ENCODE measurements around the gene UBE2H.
"Not testable (repeated sequence)": the region's sequence is repeated elsewhere in the genome, so short reads cannot be mapped to it uniquely, and the experiment has no call there.

The UBE2H gene

DNA sequence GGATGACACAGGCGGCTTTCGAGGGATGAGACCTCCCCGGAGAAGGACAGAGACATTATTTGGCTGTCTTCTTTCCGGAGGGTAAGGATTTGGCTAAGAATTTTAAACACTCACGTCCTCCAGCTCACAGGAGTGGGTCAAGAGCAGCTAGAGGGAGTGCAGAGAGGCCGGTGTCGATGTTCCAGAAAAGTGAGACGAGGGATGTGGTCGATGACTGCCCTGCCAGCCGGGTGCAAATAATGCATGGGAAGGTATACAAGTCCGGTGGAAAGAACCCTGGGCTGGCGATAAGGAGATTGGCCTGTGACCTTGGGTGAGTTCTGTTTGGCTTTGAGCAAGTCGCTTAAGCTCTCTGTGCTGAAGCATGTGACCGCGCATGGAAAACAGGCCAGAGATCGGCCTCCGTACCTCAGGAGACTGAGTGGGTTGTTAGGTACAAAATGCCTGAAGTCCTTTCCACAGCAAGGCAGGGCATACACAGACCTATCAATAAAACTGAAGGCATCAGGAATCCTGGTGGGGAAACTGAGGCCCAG lies 149.1 kb downstream of the UBE2H start:
- Histone ChIP-seq H3K27me3 (ENCODE audit: control insufficient read depth, insufficient read depth, low read length, poor library complexity, severe bottlenecking) (no peaks in the 10 kb centered on the region), H3K27ac (ENCODE audit: insufficient read depth, low read depth, low read length, poor library complexity, severe bottlenecking) (no peak overlapping the region), H3K9me3 (ENCODE audit: control insufficient read depth, low read length) (no peaks in the 10 kb centered on the region), H3K4me3 (ENCODE audit: insufficient read depth, low read depth, low read length) (no peak overlapping the region), H3K4me1 (ENCODE audit: control insufficient read depth, insufficient read depth, low read length) (peaks cover 10% of the 10 kb centered on the region), H3K36me3 (ENCODE audit: control insufficient read depth, insufficient read depth, low read length) (no peaks in the 10 kb centered on the region)
- 94 to 95% methylated on average over 17 of the region's 17 CpGs for WGBS, 2 experiments

DNA sequence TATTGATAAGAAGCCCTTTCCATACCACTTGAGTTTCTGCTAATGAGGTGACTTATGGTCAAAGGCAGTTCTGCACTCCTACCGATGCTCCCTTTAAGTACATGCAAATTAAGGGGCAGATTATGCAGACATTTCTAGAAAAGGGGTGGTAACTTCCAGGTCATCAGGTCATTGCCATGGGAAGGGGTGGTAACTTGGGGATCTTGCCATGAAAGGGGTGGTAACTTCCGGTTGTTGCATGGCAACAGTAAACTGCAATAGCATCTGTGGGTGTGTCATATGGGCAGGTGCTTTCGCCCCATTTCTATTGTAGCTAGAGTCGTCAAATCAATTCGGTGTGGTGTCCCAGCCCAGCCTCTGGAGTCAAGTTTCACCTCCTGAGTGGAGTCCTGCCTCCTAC lies 150.9 kb downstream of the UBE2H start:
- Histone ChIP-seq H3K36me3 (ENCODE audit: control insufficient read depth, insufficient read depth, low read length) (no peaks in the 10 kb centered on the region), H3K4me1 (ENCODE audit: control insufficient read depth, insufficient read depth, low read length) (peaks cover 13% of the 10 kb centered on the region), H3K9me3 (ENCODE audit: control insufficient read depth, low read length) (no peaks in the 10 kb centered on the region), H3K27me3 (ENCODE audit: control insufficient read depth, insufficient read depth, low read length, poor library complexity, severe bottlenecking) (no peaks in the 10 kb centered on the region), H3K4me3 (ENCODE audit: insufficient read depth, low read depth, low read length) (no peak overlapping the region), H3K27ac (ENCODE audit: insufficient read depth, low read depth, low read length, poor library complexity, severe bottlenecking) (no peak overlapping the region)
- 73 to 75% methylated on average over 5 of the region's 5 CpGs for WGBS, 2 experiments

DNA sequence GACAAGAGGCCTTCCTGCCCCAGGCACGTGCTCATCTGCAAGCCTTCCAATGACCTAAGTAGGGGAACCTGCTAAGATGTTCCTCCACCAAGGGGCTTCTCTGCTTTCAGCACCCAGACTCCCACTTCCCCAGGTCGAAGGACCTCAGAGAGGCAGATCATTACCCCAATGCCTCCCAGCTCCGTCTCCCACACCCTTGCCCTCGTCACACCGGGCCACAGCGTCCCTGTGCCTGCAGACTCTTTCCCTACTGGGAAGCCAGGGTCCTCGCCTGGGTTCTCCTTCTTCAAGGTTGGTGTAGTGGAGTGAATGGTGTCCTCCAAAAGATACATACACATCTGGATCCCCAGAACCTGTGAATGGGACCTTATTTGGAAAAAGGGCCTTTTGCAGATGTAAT lies 151.9 kb downstream of the UBE2H start:
- H3K4me3 ChIP-seq (ENCODE audit: insufficient read depth, low read depth, low read length) = no peak overlapping the region
- WGBS, 2 experiments = 90% methylated on average over 7 of the region's 7 CpGs
- H3K9me3 ChIP-seq (ENCODE audit: control insufficient read depth, low read length) = no peaks in the 10 kb centered on the region
- H3K36me3 ChIP-seq (ENCODE audit: control insufficient read depth, insufficient read depth, low read length) = no peaks in the 10 kb centered on the region
- H3K27ac ChIP-seq (ENCODE audit: insufficient read depth, low read depth, low read length, poor library complexity, severe bottlenecking) = no peak overlapping the region
- H3K27me3 ChIP-seq (ENCODE audit: control insufficient read depth, insufficient read depth, low read length, poor library complexity, severe bottlenecking) = no peaks in the 10 kb centered on the region
- H3K4me1 ChIP-seq (ENCODE audit: control insufficient read depth, insufficient read depth, low read length) = peaks cover 13% of the 10 kb centered on the region

DNA sequence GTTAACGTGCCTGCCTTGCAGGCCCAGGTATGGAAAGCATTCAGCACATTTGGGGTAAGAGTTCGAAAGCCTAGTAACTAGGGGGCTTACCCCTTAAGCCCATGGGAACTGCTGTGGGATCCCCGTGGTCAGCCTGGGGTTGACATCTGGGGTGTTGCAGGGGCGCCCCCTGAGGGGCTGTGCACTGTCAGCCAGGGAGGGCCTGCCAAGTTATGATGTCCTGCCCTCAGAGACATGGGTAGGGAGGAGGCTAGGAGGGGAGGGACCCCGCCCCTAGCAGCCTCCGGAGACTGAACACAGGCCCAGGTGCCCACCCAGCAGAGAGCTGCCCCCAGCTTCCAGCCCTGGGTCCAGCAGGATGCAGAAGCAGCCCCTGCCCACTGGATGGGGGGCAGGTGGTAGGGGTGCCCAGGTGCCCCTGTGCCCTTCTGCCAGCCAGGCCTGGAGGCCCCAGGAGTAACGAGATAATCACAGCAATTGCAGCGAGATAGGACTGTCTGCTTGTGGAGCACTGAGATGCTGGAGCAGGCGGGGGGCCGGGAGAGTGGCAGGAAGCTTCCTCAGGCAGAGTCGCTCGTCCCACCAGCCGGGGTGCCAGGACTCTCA lies 153.3 kb downstream of the UBE2H start:
- Histone ChIP-seq H3K9me3 (ENCODE audit: control insufficient read depth, low read length) (no peaks in the 10 kb centered on the region), H3K27me3 (ENCODE audit: control insufficient read depth, insufficient read depth, low read length, poor library complexity, severe bottlenecking) (no peaks in the 10 kb centered on the region), H3K36me3 (ENCODE audit: control insufficient read depth, insufficient read depth, low read length) (no peaks in the 10 kb centered on the region), H3K4me3 (ENCODE audit: insufficient read depth, low read depth, low read length) (no peak overlapping the region), H3K27ac (ENCODE audit: insufficient read depth, low read depth, low read length, poor library complexity, severe bottlenecking) (no peak overlapping the region), H3K4me1 (ENCODE audit: control insufficient read depth, insufficient read depth, low read length) (peaks cover 9% of the 10 kb centered on the region)
- 87 to 90% methylated on average over 13 of the region's 13 CpGs for WGBS, 2 experiments

DNA sequence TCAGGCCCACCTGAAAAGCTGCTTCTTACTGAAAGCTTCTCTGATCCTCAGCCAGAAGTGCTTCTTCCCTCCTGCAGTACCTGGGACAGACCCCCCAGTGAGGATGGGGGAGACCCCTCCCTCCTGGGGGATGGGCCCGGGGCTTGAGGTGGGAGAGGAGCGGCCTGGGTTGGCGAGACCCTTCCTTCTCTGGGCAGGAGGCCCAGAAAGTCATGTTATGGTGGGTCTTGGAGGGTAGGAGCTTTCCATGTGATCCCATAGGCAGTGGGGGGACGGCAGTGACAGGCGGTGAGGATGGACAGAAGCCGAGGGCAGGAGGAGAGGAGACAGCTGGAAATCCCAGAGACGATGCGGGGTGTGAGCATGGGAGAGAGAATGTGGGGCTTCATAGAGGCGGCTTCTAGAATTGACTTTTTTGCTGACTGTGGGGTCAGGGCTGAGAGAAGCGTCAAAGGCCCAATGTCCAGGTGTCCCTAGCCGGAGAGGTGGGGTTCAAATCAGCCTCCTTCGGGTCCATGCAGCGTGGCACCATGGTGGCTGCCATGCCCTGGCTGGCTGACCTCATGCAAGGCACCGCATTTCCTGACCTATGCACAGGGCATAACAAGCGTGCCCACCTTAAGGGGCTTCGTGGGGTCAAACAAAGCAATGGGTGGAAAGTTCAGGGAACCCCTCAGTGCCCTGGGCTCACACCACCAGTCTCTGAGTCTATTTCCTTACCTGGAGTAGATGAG lies 154.0 kb downstream of the UBE2H start:
- Histone ChIP-seq H3K4me3 (ENCODE audit: insufficient read depth, low read depth, low read length) (no peak overlapping the region), H3K9me3 (ENCODE audit: control insufficient read depth, low read length) (no peaks in the 10 kb centered on the region), H3K36me3 (ENCODE audit: control insufficient read depth, insufficient read depth, low read length) (no peaks in the 10 kb centered on the region), H3K27ac (ENCODE audit: insufficient read depth, low read depth, low read length, poor library complexity, severe bottlenecking) (no peak overlapping the region), H3K27me3 (ENCODE audit: control insufficient read depth, insufficient read depth, low read length, poor library complexity, severe bottlenecking) (no peaks in the 10 kb centered on the region), H3K4me1 (ENCODE audit: control insufficient read depth, insufficient read depth, low read length) (peaks cover 3% of the 10 kb centered on the region)
- 91 to 94% methylated on average over 16 of the region's 16 CpGs for WGBS, 2 experiments

DNA sequence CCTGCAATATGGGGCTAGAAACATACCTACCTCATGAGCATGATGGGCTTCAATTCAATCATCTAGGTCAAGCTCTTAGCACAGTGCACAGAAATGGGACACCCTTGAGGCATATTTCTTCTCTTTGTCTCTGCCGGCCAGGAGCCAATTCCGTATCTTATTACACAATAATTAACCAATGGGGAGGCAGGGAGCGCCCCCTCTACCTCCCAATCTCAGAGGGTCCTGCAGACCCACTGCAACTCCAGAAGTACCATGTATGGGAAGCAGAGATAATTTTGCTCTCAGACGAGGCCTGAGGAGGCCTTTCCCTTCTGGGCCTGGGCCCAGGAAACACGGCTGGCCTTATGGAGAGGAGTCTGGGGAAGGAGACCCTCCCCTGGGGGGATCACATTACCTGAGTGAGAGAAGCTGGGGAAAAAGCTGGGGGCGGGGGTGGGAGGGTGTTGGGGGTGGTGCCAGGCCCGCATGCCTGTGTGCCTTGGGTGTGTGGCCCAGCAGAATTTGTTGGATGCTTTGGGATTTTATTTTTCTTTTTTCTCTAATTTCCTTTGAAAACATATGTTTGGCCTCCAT lies 155.5 kb downstream of the UBE2H start:
- Histone ChIP-seq H3K4me3 (ENCODE audit: insufficient read depth, low read depth, low read length) (no peak overlapping the region), H3K27ac (ENCODE audit: insufficient read depth, low read depth, low read length, poor library complexity, severe bottlenecking) (no peak overlapping the region), H3K4me1 (ENCODE audit: control insufficient read depth, insufficient read depth, low read length) (peaks cover 3% of the 10 kb centered on the region), H3K36me3 (ENCODE audit: control insufficient read depth, insufficient read depth, low read length) (no peaks in the 10 kb centered on the region), H3K9me3 (ENCODE audit: control insufficient read depth, low read length) (no peaks in the 10 kb centered on the region), H3K27me3 (ENCODE audit: control insufficient read depth, insufficient read depth, low read length, poor library complexity, severe bottlenecking) (no peaks in the 10 kb centered on the region)
- 60 to 66% methylated on average over 7 of the region's 7 CpGs for WGBS, 2 experiments

DNA sequence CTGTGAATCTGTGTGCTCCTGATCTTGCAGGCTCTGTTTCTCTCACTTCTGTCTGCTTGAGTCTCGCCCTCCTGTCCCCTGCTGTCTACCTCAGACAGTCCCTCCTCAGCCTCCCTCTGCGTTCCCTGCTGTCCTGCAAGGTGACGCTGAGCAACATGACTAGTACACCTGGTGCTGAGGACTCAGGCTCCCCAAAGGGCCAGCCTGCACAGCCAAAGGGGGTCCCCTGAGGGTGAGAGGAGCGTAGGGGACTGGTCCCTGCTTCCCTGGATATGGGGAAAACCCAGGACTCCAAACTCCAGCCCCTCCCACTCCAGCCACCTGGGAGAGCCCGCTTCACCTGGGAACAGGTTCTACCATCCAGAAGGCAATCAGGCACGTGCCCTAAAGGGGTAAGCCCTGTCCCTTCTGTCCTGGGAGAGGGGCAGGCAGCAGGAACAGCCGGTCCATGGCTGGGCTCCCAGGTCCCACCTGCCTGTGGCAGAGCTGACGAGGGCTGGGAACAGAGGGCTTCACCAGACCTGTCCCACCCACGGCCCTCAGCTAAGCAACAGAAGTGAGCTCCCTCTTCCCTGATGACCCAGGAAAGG lies 156.5 kb downstream of the UBE2H start:
- no peaks in the 10 kb centered on the region for H3K27me3 ChIP-seq (ENCODE audit: control insufficient read depth, insufficient read depth, low read length, poor library complexity, severe bottlenecking)
- H3K27ac ChIP-seq (ENCODE audit: insufficient read depth, low read depth, low read length, poor library complexity, severe bottlenecking) = no peak overlapping the region
- no peaks in the 10 kb centered on the region for H3K36me3 ChIP-seq (ENCODE audit: control insufficient read depth, insufficient read depth, low read length)
- H3K9me3 ChIP-seq (ENCODE audit: control insufficient read depth, low read length) = no peaks in the 10 kb centered on the region
- peaks cover 3% of the 10 kb centered on the region for H3K4me1 ChIP-seq (ENCODE audit: control insufficient read depth, insufficient read depth, low read length)
- WGBS, 2 experiments = 87 to 93% methylated on average over 9 of the region's 9 CpGs
- no peak overlapping the region for H3K4me3 ChIP-seq (ENCODE audit: insufficient read depth, low read depth, low read length)

DNA sequence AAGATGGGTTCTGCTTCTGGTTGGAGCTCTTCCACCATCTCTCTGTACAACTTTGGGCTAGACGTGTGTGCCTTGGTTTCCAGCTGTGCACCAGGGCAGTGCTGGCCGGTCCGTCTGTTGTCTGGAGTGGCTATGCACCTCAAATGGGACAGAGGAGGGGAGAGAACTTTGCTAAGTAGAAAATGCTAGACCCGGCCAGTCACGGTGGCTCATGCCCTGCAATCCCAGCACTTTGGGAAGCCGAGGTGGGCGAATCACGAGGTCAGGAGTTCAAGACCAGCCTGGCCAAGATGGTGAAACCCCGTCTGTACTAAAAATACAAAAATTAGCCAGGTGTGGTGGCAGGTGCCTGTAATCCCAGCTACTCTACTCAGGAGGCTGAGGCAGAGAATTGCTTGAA lies 158.3 kb downstream of the UBE2H start:
- not testable (repeated sequence) for H3K4me3 ChIP-seq (ENCODE audit: insufficient read depth, low read depth, low read length); H3K27ac ChIP-seq (ENCODE audit: insufficient read depth, low read depth, low read length, poor library complexity, severe bottlenecking); H3K36me3 ChIP-seq (ENCODE audit: control insufficient read depth, insufficient read depth, low read length); H3K4me1 ChIP-seq (ENCODE audit: control insufficient read depth, insufficient read depth, low read length); H3K9me3 ChIP-seq (ENCODE audit: control insufficient read depth, low read length)
- 89 to 93% methylated on average over 9 of the region's 9 CpGs for WGBS, 2 experiments
- peaks cover 13% of the 10 kb centered on the region for H3K27me3 ChIP-seq (ENCODE audit: control insufficient read depth, insufficient read depth, low read length, poor library complexity, severe bottlenecking)

DNA sequence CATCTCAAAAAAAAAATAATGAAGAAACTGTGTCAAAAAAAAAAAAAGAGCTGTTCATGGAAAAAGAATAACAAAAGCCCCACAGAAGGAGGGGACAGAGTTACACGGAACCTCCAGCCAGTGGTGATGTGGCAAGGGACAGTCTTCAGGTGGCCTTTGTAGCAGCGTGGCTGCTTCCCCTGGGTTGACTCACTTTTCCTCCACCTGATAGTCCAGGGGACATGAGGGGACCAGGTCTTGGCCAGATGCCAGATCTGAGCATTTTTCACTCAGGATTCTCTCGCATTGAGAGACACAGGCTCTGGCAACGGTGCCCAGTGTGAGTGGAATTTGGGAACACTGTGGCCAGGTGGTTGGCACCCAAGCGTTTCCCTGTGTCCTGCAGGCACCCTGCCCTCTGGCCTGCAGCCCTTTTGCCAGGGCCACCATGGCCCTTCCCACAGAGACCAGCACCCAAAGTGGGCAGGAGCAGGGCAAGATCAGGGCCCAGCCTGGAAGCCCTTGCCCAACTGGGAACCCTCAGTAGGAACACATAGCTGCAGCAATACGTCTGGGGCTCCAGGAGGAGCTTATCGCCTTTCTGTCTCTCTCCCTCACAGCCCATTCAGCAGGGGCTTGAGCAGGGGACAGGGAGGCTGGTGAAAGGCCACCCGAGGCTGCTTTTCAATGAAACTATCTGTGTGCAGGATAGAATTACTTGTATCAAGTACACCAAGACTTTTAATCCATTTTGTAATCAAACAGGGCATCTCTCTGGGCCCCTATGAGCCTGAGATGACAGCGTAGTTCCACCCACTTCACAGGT lies 159.1 kb downstream of the UBE2H start:
- peaks cover 3% of the 10 kb centered on the region for H3K4me1 ChIP-seq (ENCODE audit: control insufficient read depth, insufficient read depth, low read length)
- H3K27ac ChIP-seq (ENCODE audit: insufficient read depth, low read depth, low read length, poor library complexity, severe bottlenecking) = no peak overlapping the region
- peaks cover 21% of the 10 kb centered on the region for H3K27me3 ChIP-seq (ENCODE audit: control insufficient read depth, insufficient read depth, low read length, poor library complexity, severe bottlenecking)
- no peaks in the 10 kb centered on the region for H3K9me3 ChIP-seq (ENCODE audit: control insufficient read depth, low read length)
- whole genome bisulfite sequencing, 2 experiments = 83% methylated on average over 9 of the region's 9 CpGs
- H3K4me3 ChIP-seq (ENCODE audit: insufficient read depth, low read depth, low read length) = no peak overlapping the region
- H3K36me3 ChIP-seq (ENCODE audit: control insufficient read depth, insufficient read depth, low read length) = no peaks in the 10 kb centered on the region

All from ectodermal cell (in vitro differentiated cells).